HG02981 (cell line): ENCODE measurements around the gene PAPOLG.

Experiments
- ATAC-seq: cut with Tn5 transposase; IDR thresholded peaks from one replicate; pipeline ENCODE4 v1.9.1; 2021; ENCODE audit warnings: mild to moderate bottlenecking, moderate library complexity; ENCODE audit not compliant: unreplicated experiment

The PAPOLG gene

GRCh38 chr2:60756097-60757087 lies at the start of gene PAPOLG:
Gene PAPOLG, plus strand, starts transcription at chr2:60756268. Its CDS starts 211 bp downstream, at chr2:60756479.
- peak; percentile 98 for ATAC-seq

GRCh38 chr2:60707750-60708371 lies 48.2 kb upstream of the PAPOLG start:
- no peak for ATAC-seq

DNA sequence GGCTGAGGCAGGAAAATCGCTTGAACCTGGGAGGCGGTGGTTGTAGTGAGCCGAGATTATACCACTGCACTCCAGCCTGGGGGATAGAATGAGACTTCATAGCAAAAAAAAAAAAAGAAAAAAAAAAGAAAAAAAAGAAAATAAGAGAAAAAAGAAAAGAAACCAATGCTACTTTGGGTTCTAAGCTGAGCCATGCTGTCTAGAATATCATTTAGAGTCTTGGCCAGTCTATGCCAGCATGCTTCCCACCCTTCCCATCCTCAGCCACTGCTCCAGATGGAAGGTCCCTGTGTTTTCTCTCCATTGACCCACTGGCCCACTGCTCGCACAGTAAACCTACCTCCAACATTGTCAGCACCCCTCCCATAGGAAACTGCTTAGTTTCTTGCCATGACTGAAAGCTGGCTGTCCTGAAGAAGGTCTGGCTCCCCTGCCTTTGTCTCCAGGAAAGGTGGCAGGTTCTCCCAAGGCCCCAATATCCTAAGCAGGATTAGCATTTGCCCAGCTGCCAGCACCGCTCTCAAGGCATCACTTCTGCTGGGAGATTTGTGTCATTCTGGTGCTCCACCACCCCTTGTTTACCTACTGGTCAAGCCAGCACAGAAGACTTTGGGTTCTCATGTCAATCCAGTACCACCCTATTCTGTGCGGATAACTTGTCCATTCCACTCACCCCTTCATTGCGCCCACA lies 47.3 kb upstream of the PAPOLG start:
- no peak for ATAC-seq

DNA sequence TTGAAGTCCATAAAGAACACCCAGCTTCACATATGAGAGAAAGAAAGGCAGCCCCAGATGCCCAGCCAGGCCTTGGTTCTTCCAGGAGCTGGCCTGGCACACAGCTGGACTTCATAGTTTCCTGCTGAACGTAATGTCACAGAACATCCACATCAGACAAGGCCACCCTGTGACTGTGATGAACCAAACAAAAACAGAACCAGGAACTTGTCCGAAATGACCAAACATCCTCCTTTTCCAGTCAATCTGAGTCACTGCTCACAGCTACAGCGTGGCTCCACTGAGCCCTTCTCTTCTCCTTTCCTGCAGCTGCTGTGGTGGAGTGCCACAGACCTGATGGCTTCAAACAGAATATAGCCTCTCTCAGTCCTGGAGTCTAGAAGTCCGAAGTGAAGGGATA lies 45.4 kb upstream of the PAPOLG start:
- no peak for ATAC-seq

DNA sequence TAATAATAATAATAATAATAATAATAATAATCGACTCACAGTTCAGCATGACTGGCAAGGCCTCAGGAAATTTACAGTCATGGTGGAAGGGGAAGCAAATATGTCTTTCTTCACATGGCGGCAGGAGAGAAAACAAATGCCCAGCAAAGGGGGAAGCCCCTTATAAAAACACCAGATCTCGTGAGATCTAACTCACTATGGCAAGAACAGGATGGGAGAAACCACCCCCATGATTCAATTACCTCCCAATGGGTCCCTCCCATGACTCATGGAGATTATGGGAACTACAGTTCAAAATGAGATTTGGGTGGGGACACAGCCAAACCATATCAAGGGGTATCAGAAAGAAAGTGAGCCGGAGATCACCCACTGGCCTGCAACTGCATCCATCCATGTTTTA lies 40.5 kb upstream of the PAPOLG start:
- ATAC-seq: no peak

DNA sequence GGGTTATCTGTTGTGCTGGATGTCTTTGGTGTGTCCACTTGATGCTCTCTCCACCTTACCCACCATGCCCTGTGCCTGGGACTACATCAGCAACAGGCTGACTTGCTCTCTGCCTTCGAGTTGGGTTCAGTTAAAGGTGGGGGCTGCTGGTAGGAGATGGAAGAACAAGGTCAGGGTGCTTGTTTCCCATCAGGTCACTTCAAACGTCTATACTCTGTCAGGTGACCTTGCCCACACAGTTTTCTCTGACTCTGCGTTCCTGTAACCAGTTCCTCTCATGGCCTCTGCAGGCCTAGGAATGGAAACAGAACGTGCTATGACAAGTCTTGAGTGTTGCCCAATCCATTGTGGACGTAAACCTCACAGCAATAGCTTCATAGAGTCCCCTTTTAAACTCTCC lies 38.4 kb upstream of the PAPOLG start:
- ATAC-seq: no peak

- no peak for ATAC-seq
Observed at GRCh38 chr2:60719331-60719730, 36.7 kb upstream of the PAPOLG start.

- ATAC-seq: no peak
Observed at GRCh38 chr2:60725466-60725865, 30.6 kb upstream of the PAPOLG start.

DNA sequence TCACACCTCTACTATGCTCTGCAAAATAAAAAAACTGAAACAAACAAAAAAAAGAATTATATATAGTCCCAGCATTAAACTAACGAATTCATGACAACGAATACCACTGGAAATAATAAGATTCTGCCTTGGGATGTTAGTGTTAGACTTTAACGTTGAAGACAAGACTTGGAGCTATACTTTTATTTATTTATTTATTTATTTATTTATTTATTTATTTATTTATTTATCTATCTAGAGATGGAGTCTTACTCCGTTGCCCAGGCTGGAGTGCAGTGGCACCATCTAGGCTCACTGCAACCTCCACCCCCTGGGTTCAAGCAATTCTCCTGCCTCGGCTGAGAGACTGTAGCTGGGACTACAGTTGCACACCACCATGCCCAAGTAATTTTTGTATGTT lies 27.2 kb upstream of the PAPOLG start:
- ATAC-seq: no peak

DNA sequence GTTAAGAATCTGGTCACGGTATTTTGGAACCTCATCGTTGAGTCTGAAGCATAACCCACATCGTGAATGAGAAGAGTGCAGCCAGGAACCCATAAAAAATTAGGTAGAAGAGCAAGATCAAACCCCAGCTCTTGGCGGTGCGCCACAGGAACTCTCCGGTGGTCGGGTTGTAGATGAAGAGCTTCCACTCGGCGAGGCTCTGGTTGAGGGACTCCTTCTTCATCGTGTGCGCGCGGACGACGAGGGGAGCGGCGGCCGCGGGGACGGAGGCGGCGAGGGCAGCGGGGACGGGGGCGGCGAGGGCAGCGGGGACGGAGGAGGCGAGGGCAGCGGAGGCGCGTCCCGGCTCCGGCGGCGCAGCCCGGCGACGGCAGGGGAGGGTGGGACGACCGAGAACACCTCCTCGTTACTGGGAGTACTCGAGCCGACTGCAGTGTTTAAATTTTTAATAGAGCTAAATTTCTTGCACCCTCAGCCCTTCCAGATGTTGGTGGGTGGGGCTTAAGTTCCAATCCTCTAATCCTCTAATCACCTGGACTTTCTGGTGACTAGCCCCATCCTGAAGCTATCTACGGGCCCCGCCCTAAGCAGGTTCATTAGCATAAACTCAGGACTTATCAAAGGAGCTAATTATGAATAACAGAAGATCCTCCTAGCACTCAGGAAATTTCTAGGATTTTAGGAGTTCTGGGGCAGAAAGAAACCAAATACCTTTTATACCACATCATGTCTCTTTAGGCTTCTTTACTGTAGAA lies 20.4 kb upstream of the PAPOLG start:
- no peak for ATAC-seq

- ATAC-seq: no peak
Observed at GRCh38 chr2:60738679-60739078, 17.4 kb upstream of the PAPOLG start.

DNA sequence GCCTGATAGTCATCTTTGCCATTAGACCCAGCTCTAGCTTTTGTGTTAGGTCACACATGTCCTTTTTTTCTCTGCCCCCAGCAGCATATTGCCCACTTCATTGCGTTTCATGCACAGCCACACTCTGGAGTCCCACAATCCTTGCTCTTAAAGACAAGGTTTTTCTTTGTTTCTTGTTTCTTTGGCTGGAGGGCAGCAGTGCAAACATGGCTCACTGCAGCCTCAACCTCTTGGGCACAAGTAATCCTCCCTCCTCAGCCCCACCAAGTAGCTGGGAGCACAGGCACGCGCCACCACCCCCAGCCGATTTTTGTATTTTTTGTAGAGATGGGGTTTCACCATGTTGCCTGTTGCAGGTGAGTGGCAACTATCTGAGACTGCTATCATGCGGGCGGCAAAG lies 16.9 kb upstream of the PAPOLG start:
- no peak for ATAC-seq

DNA sequence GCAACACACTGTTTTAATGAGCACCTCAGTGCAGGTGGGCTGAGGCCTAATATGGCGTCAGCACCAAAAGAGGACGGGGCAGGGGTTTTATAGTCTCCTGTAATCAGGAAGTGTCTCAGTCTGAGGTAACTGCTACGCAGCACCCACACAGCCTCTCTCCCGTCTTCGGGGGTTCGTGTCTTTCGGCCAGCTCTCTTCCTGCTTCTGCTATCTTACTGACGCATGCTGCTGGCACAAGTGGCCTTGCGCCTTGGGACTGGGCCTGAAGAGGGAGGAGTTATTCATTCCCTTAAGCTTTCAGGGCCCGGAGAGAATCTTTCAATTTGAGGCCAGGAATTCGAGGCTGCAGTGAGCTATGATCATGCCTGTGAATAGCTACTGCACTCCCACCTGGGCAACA lies 14.5 kb upstream of the PAPOLG start:
- no peak for ATAC-seq

- ATAC-seq: no peak
Observed at GRCh38 chr2:60742419-60742818, 13.6 kb upstream of the PAPOLG start.

GRCh38 chr2:60745330-60745729 lies 10.7 kb upstream of the PAPOLG start:
- no peak for ATAC-seq

- ATAC-seq: no peak
Observed at GRCh38 chr2:60745761-60746160, 10.3 kb upstream of the PAPOLG start.

DNA sequence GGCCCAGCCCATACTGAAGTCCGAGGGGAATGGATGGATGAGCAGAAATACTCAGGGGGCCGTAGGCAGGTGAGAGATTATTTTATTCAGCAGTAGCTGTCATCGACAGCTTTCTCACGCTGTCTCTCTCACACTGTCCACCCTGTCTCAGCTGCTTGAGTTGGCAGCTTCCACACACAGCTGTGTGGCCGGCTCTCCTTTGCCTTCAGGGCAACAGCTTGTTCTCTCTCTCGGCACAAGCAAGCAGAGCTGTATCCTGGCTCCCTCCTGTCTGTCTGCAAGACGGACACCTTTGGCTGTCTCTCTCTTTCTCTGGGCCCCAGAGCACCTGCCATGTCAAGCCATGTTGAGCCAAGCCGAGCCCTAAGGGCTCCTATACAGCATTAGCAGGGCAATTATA lies 9.8 kb upstream of the PAPOLG start:
- no peak for ATAC-seq

DNA sequence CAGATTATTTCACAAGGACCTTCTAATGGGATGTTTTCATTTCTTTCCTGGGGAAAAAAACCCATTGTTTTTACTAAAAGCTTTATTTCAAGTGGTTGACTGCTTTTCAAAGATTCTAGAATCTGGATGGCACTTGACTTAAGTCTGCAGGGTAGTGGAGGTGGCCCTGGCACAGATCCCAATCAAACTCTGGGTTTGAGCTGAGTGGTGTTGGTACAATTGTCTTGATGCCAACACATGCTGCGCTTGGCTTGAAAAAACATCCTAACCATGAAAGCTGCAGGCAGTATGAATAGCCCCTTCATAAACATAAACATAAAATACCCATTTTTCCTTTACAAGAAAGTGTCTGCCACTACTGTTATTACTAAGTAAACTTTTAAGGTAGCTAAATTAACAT lies 3.6 kb downstream of the PAPOLG start:
- ATAC-seq: no peak

DNA sequence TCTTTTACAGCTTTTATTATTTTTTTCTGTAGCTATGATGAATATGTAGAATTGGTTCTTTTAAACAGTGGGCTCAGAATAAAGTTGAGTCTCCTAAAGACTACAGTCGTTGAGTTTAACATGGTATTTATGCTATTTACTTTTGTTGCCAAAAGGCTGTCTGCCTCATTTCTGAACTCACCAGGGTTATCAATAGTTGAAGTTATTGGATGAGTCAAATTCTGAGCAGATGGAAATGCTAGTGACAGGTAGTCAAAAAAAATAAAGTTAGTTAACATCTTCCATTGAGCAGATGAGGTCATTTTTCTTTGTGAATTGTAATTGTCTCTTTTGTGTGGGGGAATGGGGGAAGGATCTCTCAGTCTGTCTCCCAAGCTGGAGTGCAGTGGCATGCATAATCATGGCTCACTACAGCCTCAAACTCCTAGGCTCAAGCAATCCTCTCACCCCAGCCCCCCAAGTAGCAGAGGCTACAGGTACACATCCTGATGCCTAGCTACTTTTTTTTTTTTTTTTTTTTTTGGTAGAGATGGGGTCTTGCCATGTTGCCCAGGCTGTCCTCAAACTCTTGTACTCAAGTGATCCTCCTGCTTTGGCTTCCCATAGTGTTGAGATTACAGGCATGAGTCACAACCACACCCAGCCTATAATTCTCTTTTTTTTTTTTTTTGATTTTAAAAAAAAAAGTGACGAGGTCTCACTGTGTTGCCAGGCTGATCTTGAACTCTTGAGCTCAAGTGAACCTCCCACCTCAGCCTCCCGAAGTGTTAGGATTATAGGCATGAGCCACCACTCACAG lies 8.9 kb downstream of the PAPOLG start:
- ATAC-seq: no peak

DNA sequence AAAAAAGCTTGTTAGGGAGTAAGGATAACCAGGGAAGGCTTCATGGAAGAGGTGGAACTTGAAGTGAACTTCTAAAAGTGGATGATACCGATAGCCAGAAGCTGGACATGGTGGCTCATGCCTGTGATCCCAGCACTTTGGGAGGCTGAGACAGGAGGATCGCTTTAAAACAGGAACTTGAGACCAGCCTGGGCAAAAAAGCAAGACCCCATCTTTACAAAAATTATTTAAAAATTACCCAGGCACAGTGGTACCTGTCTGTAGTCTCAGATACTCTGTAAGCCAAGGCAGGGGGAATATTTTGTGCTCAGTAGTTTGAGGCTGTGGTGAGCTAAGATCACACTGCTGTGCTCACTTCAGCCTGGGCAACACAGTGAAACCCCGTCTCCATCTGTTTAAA lies 10.2 kb downstream of the PAPOLG start:
- ATAC-seq: no peak
